GM21619 (cell line): Measurements from ENCODE around the gene E2F4.

ENCODE experiments used
- ATAC-seq: cut with Tn5 transposase; IDR thresholded peaks from one replicate; pipeline ENCODE4 v1.9.1; 2021; ENCODE audit not compliant: unreplicated experiment

The E2F4 gene

GRCh38 chr16:67230809-67231660 lies 39.1 kb downstream of the E2F4 start:
- ATAC-seq = no peak

GRCh38 chr16:67233596-67233995 lies 41.6 kb downstream of the E2F4 start:
- no peak for ATAC-seq

- no peak for ATAC-seq
Observed at GRCh38 chr16:67234180-67234597, 42.2 kb downstream of the E2F4 start.

- ATAC-seq = no peak
Observed at GRCh38 chr16:67235816-67236562, 44.0 kb downstream of the E2F4 start.

GRCh38 chr16:67236563-67237395 lies 44.8 kb downstream of the E2F4 start:
- no peak for ATAC-seq

GRCh38 chr16:67237396-67238277 lies 45.7 kb downstream of the E2F4 start:
- no peak for ATAC-seq

- no peak for ATAC-seq
Observed at GRCh38 chr16:67238278-67238575, 46.3 kb downstream of the E2F4 start.

GRCh38 chr16:67238806-67239470 lies 47.0 kb downstream of the E2F4 start:
- ATAC-seq = no peak

- no peak for ATAC-seq
Observed at GRCh38 chr16:67240506-67240905, 48.6 kb downstream of the E2F4 start.

- no peak for ATAC-seq
Observed at GRCh38 chr16:67241008-67241900, 49.3 kb downstream of the E2F4 start.

- no peak for ATAC-seq
Observed at GRCh38 chr16:67242138-67242730, 50.3 kb downstream of the E2F4 start.

GRCh38 chr16:67243481-67243880 lies 51.5 kb downstream of the E2F4 start:
- no peak for ATAC-seq

GRCh38 chr16:67244387-67245185 lies 52.6 kb downstream of the E2F4 start:
- peak; percentile 43 for ATAC-seq

GRCh38 chr16:67245186-67245585 lies 53.2 kb downstream of the E2F4 start:
- no peak for ATAC-seq

GRCh38 chr16:67245674-67246080 lies 53.7 kb downstream of the E2F4 start:
- ATAC-seq = no peak

GRCh38 chr16:67246081-67246755 lies 54.3 kb downstream of the E2F4 start:
- peak; percentile 19 for ATAC-seq

- peak; percentile 7 for ATAC-seq
Observed at GRCh38 chr16:67246756-67247191, 54.8 kb downstream of the E2F4 start.
